Mesenteric fat pad (tissue), 1 donor: ENCODE measurements around the gene MAST2. TPM values are rescaled to one million over a fixed set of nuclear protein-coding genes. Genes with fewer than 3 reads are reported as not detected.

ENCODE experiments used
- DNase-seq: peaks from one replicate; pipeline ENCODE4 v3.0.0-alpha.2; 2020; ENCODE audit warnings: low spot score
- total RNA-seq: library from RNA; stranded (reverse); fragmentation: NEBNext Ultra II Directional; extraction: Animal tissue kit (Norgen Biotek cat#: 25700); gene quantifications from one replicate; pipeline ENCODE4 v1.2.1, GENCODE V29; 2021
- donor health status: DM: yes; HTN: yes; CAD: no.

Gene MAST2
- total RNA-seq, 1 donor from 2014 or later = 24.8 TPM

GRCh38 chr1:46013581-46013980, 210.2 kb downstream of the MAST2 start:
- DNase-seq = no peak

- DNase-seq = no peak
Observed at GRCh38 chr1:46017876-46018503, 214.6 kb downstream of the MAST2 start.

GRCh38 chr1:46019348-46019747, 215.9 kb downstream of the MAST2 start:
- DNase-seq = no peak

GRCh38 chr1:46020010-46020409, 216.6 kb downstream of the MAST2 start:
- DNase-seq = no peak

DNA sequence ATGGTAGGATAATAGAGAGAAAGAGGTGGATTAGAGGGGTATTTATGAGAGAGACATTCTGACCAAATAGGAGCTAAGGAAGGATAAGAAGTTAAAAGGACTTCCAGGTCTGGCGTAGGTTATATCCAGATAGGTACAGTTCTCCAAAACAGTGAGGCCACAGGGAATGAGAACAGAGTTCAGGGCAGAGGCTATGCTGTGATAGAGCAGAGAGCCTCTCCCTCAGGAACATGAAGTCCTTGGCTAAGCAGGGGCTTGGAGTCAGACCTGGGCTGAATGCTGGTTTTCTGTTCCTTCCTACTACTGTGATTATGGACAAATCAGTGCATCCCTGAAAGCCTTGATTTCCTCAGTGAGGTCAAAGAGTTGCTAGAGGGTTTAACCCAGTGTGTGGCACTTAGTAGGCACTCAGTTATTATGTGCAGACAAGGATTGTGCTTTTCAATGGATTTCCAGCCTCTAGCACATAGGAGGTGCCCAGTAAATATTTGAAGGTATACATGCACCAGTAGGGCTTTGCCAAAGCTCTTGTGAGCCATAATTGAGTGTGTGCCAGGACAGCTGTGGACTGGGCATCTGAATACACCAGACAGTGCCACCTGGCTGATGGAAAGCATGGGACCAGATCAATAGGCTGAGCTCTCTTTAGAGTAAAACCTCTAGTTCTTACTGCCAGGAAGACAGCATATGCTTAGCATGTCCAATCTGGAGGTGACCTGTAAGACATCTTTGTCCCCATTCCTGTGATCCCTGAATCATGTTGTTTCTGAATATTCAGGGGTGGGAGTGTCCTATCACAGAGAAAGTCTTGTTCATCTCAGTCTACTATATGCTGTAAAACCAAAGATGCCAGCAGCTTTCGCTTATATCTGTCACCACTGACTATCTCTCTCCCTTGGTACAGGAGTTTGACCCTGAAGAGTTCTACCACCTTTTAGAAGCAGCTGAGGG, 217.9 kb downstream of the MAST2 start:
- no peak for DNase-seq

DNA sequence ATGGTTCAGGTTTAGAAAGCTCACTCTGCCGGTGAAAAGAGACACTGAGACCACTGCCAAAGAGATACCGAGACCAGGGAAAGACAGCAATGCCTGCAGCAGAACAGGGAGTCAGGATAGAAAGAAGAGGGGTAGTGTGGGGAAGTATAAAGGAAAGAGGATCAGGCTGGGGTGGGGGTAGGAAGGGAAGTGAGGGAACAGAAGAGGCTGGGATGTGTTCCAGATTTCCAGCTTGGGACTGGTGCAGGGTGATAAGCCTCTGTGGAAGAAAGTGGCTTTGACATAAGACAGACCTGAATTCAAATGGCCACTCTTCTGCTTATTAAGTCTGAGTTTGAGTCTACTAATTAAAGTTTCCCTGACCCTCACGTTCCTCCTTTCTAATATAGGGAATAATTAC, 223.1 kb downstream of the MAST2 start:
- DNase-seq = no peak

GRCh38 chr1:46027788-46028573, 224.6 kb downstream of the MAST2 start:
- no peak for DNase-seq

DNA sequence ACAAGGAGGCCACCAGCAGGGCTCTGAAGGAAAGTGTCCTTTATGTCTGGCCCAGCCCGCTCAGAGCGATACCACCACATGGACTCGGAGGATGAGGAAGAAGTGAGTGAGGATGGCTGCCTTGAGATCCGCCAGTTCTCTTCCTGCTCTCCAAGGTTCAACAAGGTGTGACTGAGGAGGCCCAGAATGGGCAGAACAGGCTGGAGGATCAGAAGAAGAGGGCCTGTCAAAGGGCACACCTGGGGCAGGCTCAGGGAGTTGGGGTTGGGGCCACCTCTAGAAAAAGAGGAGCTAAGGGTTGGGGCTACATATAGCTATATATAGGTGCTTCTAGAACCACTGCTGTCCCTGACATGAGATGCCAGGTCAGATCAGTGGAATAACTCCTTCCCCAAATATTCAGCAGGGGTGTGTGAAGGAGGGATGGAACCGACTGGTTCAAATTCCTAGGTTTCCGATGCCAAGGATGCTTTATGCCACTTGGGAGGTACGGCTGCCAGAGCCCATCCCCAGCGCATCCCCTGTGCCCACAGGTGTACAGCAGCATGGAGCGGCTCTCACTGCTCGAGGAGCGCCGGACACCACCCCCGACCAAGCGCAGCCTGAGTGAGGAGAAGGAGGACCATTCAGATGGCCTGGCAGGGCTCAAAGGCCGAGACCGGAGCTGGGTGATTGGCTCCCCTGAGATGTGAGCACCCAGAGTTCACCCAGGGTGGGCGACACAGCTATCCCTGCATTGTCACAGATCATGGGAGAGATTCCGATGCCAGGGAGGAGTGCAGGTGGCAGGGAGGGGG, 226.9 kb downstream of the MAST2 start:
- DNase-seq = no peak

GRCh38 chr1:46030876-46031660, 227.7 kb downstream of the MAST2 start:
- DNase-seq = no peak

GRCh38 chr1:46034601-46035516, 231.4 kb downstream of the MAST2 start:
- DNase-seq = no peak

DNA sequence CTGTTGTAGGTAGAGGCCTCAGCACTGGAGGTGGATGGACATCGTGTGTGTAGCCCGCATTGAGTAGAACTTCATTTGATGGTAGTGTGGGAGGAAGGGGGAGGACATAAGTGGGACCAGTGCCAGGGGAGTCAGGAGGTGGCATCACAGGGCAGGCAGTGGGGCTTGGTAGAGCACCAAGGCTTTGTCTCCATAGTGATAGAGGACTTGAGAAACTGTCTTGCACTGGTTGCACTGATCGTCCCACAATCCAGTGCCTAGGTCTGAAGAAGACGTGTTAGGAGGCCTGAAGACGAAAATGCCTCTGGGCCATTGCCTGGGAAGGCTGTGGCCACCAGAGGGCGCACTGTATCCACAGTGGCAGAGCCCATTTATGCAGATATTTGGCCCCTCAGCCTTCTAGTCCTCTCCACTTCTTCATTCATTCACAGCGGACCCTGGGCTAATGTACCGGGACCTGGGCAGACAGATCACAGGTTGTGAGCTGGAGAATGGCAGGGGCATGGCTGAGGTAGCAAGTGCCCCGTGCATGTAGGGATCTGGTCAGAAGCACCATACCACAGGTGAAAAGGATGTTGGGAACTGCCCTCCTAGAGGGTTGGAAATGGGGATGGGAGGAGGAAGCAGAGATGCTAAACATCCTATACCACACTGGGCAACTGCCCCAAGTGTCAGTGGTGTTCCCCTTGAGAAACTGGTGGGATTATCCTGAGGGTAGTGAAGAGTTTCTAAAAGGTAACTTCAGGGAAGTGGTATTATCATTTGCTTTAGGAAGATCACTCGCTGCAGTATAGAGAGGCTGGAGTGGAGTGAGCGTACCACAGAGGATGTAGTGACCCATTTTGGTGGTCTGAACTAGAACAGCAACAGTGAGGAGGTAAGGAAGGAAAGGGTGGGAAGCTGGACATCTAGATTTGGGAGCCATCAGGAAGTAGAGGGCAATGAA, 233.8 kb downstream of the MAST2 start:
- no peak for DNase-seq

- DNase-seq = no peak
Observed at GRCh38 chr1:46039571-46040052, 236.2 kb downstream of the MAST2 start.

GRCh38 chr1:46041551-46041950, 238.1 kb downstream of the MAST2 start:
- DNase-seq = no peak

DNA sequence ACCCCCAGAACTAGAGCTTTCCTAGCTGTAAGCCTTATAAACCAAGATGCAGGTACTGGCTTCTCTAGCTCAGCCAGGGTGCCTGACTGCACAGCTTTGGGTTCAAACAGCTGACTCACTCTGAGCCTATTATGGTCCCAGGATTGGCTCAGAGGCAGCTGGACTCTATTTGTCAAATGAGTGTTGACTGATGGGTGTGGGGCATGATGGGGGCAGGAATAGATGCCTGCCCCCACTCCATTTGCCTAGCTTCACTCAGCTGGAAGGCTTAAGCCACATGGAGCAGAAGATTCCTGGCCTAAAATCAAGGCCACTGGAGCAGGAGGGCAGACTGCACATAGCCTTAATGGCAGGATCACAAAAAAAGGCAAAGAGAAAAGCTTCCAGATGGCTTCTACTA, 238.6 kb downstream of the MAST2 start:
- no peak for DNase-seq

- no peak for DNase-seq
Observed at GRCh38 chr1:46043458-46044017, 240.1 kb downstream of the MAST2 start.

GRCh38 chr1:46044116-46044515, 240.7 kb downstream of the MAST2 start:
- no peak for DNase-seq

GRCh38 chr1:46053734-46054133, 250.3 kb downstream of the MAST2 start:
- DNase-seq = no peak
